Measurements from ENCODE around the gene COL7A1. TPM values are rescaled to one million over a fixed set of nuclear protein-coding genes. Genes with fewer than 3 reads are reported as not detected.

Gene COL7A1
- total RNA-seq, 1 experiment from 2014 or later = 22.9 TPM

DNA sequence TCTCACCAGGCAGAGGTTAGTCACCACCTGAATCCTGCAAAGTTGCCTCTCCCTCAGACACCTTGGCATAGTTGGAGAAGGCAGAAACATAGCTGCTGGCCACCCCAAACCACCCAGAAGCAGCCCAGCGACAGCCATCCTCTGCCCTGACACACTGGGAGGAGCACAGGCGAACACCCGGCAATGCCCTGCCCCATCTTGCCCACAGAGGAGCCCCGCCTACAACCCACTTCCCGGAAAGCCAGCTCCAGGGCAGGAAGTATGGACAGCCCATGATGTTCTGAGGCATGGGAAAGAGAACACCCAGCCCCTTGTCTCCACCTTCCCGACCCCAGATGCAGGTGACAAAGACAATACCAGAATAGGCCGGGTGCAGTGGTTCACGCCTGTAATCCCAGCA is 78.6 kb downstream of the COL7A1 start:
- no peak for DNase-seq
- TF ChIP-seq, protein P1, sequence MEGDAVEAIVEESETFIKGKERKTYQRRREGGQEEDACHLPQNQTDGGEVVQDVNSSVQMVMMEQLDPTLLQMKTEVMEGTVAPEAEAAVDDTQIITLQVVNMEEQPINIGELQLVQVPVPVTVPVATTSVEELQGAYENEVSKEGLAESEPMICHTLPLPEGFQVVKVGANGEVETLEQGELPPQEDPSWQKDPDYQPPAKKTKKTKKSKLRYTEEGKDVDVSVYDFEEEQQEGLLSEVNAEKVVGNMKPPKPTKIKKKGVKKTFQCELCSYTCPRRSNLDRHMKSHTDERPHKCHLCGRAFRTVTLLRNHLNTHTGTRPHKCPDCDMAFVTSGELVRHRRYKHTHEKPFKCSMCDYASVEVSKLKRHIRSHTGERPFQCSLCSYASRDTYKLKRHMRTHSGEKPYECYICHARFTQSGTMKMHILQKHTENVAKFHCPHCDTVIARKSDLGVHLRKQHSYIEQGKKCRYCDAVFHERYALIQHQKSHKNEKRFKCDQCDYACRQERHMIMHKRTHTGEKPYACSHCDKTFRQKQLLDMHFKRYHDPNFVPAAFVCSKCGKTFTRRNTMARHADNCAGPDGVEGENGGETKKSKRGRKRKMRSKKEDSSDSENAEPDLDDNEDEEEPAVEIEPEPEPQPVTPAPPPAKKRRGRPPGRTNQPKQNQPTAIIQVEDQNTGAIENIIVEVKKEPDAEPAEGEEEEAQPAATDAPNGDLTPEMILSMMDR (conservative IDR thresholded peaks at IDR 0.05) = no peak
- Histone ChIP-seq H2BK20ac (ENCODE audit: low read depth, low read length, poor library complexity, severe bottlenecking) (no peak overlapping the region), H3K79me2 (ENCODE audit: insufficient read depth, low read length) (no peaks in the 10 kb centered on the region), H2AK5ac (ENCODE audit: insufficient read length, low read length) (no peak overlapping the region), H3K27ac (ENCODE audit: insufficient read length, low read depth, low read length) (no peak overlapping the region), H4K5ac (ENCODE audit: insufficient read length, low read depth, low read length) (no peak overlapping the region), H4K8ac (replicated peaks; ENCODE audit: insufficient read length, low read depth, low read length) (no peak overlapping the region), H3K79me1 (ENCODE audit: insufficient read depth, low read depth, low read length, poor library complexity, severe bottlenecking) (no peaks in the 10 kb centered on the region), H3K4me1 (ENCODE audit: insufficient read depth, low read length) (no peaks in the 10 kb centered on the region), H3K23me2 (ENCODE audit: insufficient read length, low read depth, low read length, poor library complexity, severe bottlenecking) (no peaks in the 10 kb centered on the region), H2BK5ac (ENCODE audit: insufficient read length, low read length) (no peak overlapping the region), H3K4me2 (ENCODE audit: insufficient read depth, insufficient read length, low read length) (no peak overlapping the region), H3K9me3 (ENCODE audit: control insufficient read depth, low read depth, low read length) (no peaks in the 10 kb centered on the region), H2AFZ (ENCODE audit: low read length) (no peak overlapping the region), H2BK12ac (ENCODE audit: insufficient read length, low read depth, low read length) (no peak overlapping the region), H3T11ph (ENCODE audit: low read length) (no peak overlapping the region), H3K23ac (ENCODE audit: insufficient read length, low read depth, low read length) (no peak overlapping the region), H3K56ac (ENCODE audit: insufficient read length, low read depth, low read length) (no peak overlapping the region), H3K14ac (ENCODE audit: insufficient read depth, low read length) (no peak overlapping the region), H3K9ac (ENCODE audit: extremely low read depth, insufficient read length, low read length) (no peak overlapping the region), H2BK15ac (ENCODE audit: low read depth, low read length) (no peak overlapping the region), H3K18ac (ENCODE audit: insufficient read length, low read depth, low read length) (no peak overlapping the region), H3K27me3 (ENCODE audit: insufficient read depth, low read length) (no peaks in the 10 kb centered on the region), H4K20me1 (ENCODE audit: control insufficient read depth, insufficient read depth, insufficient read length) (no peaks in the 10 kb centered on the region), H4K91ac (ENCODE audit: insufficient read length, low read depth, low read length) (no peak overlapping the region), H2BK120ac (ENCODE audit: low read depth, low read length, poor library complexity, severe bottlenecking) (no peak overlapping the region), H3K4ac (ENCODE audit: low read depth, low read length) (no peak overlapping the region)
- no peak overlapping the region for H3K4me3 Mint-ChIP-seq
- no peaks in the 10 kb centered on the region for H3K27me3 Mint-ChIP-seq (ENCODE audit: low read depth)
- no CpG with 5 or more reads among the region's 8 CpGs for WGBS (ENCODE audit: extremely low coverage, insufficient read length, low lambda C conversion rate)
- peaks cover 3 to 13% (median 3%) of the 10 kb centered on the region in 3 experiments; a peak in 4 of 7 replicates for H3K36me3 Mint-ChIP-seq (ENCODE audit: insufficient read depth in 1 of 3, low read depth in 3 of 3)
- H3K27ac Mint-ChIP-seq = no peak overlapping the region
- no peaks in the 10 kb centered on the region for H3K9me3 Mint-ChIP-seq
- H3K4me1 Mint-ChIP-seq = no peaks in the 10 kb centered on the region; a peak in 1 of 4 replicates

Data from H9 (cell line).